ENCODE results near the gene GIMAP1.
"Not testable (repeated sequence)": the region's sequence is repeated elsewhere in the genome, so short reads cannot be mapped to it uniquely, and the experiment has no call there.

The GIMAP1 gene

DNA sequence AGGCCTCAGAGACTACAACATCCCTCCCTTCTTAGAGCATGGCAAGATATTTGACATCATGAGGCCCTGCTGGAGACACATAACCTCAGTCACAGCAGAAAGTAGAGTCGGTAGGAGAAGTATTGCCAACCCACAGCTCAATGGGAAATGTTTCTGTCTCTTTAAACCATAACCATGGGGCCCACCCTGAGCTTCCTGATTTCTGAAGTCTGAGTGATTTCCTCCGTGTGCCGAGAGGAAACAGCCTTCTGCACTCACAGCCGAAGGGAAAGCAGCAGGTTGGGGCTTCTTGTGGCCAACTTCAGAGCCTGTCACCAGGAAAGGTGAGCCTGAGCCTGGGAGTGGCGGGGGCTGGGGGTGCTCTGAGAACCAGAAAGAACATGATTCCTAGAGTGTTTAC, at the start of gene GIMAP1:
TSS of gene GIMAP1 (plus strand) at position 246 of the 400 bp plus-strand sequence. CDS start 2,435 bp downstream, outside the sequence.
- no peak for FAIRE-seq

DNA sequence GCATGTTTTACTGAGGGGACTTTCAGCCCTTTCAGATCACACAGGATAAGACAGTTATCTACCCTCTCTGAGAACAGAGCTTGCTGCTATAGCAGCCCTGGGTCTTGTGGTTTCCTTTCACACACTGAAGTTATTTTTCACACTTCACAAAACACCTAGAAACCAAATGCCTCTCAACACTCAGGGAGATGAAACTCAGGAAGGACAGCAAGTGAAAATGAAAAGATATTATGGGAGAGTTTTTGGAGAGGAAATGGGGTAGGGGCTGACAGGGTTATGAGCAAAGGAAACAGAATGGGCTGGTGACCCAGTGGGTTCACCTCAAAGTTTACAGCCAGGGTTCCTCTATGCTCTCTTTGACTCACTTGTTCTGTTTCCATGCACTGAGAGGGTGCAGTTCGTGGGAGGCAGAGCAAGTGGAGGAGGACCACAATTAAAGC, 47.9 kb upstream of the GIMAP1 start:
- FAIRE-seq, result no peak

DNA sequence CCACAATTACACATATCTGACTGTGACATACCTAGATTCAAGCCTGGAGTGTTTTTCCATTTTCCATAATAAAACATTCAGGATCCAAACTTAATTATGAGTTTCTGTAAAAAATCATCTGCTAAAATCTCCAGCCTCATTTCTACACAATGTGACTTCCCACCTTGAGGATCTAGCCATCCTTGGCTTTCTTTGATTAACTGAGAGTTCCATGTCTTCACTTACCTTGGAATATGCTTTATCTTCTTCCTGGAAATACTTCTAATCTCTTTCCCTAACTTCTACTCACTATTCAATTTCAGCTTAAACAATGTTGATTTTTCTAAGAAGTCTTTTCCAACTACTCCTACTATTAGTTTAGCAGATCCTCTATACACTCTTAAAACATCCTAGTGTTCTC, 47.4 kb upstream of the GIMAP1 start:
- FAIRE-seq, result no peak

DNA sequence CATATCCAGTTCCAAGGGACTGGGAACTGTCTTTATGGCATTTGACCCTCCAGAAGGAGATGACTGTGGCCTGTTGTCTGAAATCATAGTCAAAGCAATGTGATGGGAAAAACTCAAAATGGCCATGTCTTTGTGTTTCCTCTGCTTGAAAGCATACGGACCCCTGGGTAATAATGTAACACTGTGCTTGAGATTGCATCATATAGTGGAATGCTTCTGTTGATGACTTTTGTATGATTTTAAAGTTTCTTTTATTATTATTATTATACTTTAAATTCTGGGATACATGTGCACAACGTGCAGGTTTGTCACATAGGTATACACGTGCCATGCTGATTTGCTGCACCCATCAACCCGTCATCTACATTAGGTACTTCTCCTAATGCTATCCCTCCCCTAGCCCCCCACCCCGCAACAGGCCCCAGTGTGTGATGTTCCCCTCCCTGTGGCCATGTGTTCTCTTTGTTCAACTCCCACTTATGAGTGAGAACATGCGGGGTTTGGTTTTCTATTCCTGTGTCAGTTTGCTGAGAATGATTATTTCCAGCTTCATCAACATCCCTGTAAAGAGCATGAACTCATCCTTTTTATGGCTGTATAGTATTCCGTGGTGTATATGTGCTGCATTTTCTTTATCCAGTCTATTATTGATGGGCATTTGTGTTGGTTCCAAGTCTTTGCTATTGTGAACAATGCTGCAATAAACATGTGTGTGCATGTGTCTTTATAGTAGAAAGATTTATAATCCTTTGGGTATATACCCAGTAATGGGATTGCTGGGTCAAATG, 44.4 kb upstream of the GIMAP1 start:
- FAIRE-seq, result not testable (repeated sequence)

DNA sequence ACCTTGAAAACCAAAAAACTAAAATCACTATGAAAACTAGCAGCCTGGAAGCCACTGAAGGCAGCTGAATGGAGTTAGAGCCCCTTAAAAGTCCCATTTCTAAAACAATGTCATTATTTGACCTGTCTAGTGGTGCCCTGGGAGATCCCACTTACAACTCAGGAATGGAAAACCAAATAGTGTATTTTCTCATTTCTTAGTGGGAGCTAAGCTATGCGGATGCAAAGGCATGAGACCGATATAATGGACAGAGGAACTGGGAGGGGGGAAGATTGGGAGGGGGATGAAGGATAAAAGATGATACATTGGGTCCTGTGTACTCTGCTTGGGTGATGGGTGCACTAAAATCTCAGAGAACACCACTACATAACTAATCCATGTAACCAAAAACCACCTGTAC, 40.7 kb upstream of the GIMAP1 start:
- FAIRE-seq, result no peak

DNA sequence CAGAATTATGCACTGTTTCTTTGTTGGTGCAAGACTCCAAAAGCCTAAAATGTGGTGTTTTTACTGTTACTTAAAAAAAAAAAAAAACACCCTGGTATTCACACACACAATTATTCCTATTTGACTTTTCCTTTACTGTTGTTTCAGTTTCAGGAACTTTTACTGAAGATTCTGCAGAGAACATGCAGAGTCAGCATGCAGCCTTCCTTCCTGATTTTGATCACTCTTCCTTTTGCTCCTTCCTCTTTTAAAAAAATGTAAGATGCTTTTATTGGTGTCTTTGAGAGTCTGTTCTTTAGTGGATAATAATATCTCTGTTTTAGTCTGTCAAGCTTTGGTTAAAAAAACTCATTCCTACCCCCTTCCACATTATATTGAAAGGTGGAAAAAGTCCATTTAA, 40.1 kb upstream of the GIMAP1 start:
- FAIRE-seq, result not testable (repeated sequence)

DNA sequence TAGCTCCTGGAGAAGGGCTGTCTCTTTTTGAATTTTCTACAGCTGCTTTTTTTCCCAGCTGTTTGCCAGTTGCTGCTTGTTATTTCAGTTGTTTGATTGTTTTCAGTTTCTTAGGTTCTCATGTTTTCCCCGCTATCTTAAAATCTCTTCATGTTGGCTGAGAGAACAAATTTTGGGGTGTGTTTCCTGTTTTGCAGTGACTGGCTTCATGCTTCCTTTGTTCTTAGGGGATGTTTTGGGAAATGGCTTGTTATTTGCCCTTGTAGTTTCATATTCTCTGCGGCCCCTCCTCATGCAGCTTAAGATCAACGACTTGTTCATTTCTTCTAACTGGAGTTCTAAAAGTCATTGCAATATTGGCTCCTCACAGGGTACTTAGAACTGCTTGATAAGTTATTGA, 39.6 kb upstream of the GIMAP1 start:
- not testable (repeated sequence) for FAIRE-seq

DNA sequence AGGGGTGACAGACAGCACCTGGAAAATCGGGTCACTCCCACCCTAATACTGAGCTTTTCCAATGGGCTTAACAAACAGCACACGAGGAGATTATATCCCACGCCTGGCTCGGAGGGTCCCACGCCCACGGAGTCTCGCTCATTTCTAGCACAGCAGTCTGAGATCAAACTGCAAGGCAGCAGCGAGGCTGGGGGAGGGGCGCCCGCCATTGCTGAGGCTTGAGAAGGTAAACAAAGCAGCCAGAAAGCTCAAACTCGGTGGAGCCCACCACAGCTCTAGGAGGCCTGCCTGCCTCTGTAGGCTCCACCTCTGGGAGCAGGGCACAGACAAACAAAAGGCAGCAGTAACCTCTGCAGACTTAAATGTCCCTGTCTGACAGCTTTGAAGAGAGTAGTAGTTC, 37.8 kb upstream of the GIMAP1 start:
- FAIRE-seq, result not testable (repeated sequence)

DNA sequence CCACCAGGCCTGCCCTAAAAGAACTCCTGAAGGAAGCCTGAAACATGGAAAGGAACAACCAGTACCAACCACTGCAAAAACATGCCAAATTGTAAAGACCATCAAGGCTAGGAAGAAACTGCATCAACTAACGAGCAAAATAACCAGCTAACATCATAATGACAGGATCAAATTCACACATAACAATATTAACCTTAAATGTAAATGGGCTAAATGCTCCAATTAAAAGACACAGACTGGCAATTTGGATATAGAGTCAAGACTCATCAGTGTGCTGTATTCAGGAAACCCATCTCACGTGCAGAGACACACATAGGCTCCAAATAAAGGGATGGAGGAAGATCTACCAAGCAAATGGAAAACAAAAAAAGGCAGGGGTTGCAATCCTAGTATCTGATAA, 36.0 kb upstream of the GIMAP1 start:
- FAIRE-seq, result not testable (repeated sequence)

DNA sequence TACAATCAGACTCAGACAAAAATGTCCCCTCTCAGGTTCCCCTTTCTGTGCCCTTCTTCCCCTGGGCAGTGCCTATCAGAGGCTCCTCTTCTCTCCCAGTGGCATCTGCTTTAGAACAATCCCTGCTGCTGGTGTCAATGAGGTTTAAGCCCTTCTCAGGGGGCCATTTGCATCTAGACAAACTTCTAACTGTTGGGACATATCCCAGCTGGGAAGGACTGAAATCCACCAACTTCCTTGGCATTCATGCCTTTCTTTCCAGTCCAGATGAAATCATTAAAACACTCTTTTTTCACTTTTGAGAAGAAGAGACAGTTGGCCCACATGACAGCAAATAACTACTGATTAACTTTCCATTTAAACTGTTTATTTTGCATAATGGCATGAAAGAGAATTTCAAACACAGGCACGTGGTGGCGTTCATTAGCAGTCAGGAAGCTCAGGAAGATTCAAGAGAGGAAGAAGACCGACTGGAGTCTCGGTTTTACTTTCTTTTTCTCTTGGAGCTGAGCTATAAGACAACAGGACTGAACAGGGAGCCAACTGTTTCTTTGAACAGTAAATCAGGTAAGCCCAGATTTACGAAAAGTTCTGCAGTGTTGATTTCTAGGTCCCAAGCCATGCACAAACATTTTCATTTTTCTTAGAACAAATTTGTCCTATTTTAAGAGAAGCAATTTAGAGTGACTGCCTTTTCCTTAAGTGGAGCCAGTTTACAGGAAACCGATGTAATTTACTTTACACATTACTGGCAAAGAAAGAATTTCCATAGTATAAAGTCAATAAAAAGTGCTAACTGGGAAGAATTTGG, 31.0 kb upstream of the GIMAP1 start, which contains the start of gene GIMAP2:
TSS of gene GIMAP2 (plus strand) at position 488 of the 811 bp plus-strand sequence. CDS start 1,354 bp downstream, outside the sequence.
- no peak for FAIRE-seq

DNA sequence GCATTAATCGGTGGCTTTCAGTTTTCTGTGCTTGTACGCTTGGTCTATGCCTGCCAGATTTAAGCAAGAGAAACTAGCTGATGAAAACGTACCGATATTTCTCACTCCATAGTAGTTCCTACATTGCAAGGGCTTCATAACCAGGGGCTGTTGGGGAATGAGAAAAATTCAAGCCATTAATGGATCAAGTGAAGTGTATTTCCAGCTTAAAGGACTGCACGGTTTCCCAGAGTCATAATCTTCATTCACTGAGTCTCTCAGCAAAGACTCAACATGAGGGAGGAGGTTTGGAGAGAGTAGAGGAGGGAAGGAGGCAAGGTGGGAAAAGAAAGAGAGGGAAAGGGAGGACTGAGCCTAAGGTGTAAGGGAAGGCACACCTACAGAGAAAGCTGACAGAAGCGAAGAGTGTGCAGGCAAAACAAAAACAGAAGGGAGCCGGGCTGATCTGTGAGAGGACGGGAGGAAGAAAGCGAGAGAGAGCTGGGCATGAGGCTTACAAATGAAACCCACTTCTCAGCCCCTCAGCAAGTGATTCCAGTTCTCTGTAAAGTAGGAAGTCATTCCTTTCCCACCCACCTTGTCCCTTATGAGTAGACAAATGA, 30.3 kb upstream of the GIMAP1 start:
- FAIRE-seq, result no peak

DNA sequence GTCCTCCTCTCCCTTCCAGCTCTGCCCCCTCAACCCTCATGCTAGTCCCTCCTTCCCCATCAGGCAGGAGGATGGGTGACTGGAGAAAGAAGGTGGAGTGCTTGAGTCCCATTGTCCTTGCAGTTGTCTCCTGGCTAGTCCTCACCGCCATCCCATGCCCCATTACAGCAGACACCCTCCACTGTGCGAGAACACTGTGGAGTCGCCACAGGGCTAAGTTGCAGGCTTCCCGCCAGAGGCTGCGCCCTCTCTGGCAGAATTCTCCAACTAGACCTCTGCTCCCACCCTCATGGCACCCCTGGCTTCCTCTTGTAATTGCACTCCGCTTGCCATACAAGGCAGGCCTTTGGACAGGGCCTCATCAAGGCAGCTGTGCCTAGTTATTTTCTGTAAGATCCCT, 27.8 kb upstream of the GIMAP1 start:
- FAIRE-seq, result no peak

DNA sequence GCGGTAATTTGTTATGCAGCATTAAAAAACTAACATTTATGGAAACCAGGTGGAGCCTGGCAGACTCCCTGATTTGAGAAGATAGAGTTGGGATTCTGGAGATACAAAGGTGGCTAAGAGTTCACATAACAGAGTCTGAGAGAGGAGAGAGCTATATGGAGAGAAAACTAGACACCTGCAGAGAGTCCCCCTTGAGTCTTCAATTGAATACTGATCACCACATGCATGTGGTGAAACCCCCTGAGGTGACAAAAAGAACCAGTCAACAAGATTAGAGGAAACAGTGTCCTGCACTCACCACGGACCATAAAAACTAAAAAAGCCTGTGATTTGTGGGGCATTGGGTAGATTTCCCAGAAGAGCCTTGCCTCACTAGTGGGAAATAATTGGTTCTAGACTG, 20.8 kb upstream of the GIMAP1 start:
- FAIRE-seq, result no peak

DNA sequence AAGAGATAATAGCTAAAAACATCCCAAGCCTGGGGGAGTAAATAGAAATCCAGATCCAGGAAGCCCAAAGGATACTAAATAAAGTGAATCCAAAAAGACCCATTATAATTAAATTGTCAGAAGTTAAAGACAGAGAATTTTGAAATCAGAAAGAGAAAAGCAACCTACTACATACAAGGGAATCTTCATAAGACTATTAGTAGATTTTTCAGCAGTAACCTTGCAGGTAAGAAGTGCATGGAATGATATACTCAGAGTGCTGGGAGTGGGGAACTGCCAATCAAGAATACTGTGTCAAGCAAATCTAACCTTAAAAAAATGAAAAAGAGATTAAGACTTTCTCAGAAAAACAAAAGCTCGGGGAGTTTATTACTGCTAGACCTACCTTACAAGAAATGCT, 13.2 kb upstream of the GIMAP1 start:
- no peak for FAIRE-seq

DNA sequence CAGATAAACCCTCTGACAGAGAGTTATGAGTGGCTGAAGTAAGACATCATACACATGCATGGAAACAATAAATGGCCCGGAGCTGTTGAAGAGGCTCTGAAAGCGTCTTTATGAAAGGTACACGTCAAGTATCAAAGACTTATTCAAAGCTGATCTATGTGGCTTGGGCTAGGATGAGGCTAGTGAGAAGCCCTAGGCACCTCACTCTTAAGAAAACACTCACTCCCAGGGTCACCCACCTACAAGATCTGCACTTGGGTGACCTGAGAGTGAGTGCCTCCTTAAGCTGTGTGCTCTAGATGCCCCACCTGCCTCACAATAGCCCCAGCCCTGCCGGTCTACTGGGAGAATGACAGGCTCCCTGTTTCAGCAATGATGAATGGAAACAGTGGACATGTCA, 1.1 kb upstream of the GIMAP1 start:
- FAIRE-seq, result no peak

DNA sequence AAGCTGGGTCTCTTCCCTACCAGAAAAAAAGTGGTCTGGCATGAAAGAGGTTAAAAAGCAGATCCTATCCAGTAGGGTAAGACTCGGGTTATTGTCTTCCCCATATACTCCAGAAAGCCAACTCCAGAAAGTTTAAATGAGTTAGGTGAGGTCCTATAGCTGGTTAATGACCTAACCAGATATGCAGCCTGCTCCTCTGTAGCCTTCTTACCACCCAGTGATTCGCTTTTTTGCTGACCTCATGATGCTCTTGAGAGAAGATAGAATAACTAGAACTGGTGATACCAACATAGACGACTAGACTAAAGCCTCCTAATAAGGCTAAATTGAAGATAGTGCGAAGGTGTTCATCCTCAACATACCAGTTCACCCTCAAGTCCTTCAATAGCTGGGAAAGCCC, 675 bp upstream of the GIMAP1 start:
- no peak for FAIRE-seq

DNA sequence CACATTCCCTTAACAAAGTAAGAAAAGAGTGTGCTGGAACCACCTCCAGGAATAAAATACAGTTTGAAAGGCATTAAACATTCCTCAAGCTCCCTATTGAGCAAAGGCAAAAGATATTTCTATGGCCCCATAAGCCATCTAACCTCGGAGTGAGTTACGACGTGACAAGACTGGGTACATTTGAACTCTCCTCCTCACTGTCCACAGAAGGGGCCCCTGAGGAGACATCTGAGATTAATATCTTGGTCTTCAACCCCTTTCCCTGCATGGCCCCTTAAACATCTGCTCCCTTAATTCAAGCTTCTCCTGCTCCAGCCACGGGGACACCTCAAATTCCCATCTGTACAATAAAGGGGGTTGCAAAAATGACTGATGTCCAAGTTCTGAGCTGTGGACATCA, 526 bp downstream of the GIMAP1 start:
- FAIRE-seq, result no peak

DNA sequence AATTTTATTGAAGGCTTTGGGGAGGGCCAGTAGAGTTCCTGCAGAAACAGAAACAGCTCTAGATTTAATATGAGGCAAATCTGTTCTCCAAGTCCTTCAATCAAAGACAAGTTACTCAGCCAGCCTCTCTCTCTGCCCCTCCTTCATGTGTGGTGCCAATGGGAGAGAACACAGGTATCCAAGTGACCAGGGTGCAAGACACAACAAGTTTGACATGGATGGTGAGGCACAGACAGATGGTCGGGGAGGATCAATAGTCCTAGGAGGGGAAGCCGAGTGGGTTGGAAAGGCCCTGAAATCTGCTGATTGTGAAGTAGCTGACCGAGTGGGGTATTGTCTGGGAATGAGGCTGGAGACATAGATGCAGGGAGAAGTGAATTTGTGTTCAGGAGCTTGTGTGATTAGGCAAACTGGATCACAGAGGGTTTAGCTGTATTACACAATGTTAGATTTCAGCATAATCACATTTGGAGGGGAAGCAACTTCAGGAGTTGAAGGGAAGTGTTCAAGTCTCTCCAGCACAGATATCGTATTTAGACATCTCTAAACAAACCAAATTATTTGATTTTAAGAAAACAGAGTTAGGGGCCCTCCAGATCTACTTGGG, 1.5 kb downstream of the GIMAP1 start:
- FAIRE-seq, result no peak

DNA sequence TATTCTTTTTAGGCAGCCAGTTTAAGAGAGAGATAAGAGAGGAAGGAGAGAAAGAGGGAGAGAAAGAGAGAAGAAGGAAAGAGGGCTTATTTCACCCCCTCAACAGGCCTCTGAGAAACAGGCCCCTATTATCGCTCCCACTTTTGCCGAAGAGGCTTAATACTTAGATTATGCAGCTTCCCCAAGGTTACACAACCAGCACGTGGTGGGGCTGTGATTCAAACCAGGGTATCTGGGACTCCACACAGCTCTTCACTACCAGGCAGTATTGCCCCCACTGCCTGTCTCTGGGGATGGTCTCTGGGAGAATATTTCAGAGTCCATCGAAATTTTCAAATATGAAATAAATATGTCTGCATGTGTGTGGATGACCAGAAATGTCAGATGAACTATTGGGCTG, 3.0 kb downstream of the GIMAP1 start:
- no peak for FAIRE-seq

DNA sequence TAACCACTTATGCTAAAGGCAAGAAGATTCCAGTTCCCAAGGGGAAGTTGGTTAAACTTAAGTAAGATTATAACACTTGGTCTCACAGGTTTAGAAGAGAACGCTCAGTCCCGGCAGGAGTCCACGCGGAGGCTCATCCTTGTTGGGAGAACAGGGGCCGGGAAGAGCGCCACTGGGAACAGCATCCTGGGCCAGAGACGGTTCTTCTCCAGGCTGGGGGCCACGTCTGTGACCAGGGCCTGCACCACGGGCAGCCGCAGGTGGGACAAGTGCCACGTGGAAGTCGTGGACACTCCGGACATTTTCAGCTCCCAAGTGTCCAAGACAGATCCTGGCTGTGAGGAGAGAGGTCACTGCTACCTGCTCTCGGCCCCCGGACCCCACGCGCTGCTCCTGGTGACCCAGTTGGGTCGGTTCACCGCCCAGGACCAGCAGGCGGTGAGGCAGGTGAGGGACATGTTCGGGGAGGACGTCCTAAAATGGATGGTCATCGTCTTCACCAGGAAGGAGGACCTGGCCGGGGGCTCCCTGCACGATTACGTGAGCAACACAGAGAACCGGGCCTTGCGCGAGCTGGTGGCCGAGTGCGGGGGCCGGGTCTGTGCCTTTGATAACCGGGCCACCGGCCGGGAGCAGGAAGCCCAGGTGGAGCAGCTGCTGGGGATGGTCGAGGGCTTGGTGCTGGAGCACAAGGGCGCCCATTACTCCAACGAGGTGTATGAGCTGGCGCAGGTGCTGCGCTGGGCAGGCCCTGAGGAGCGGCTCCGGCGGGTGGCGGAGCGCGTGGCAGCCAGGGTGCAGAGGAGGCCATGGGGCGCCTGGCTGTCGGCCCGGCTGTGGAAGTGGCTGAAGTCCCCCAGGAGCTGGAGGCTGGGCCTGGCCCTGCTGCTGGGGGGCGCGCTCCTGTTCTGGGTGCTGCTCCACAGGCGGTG, 3.8 kb downstream of the GIMAP1 start:
- FAIRE-seq, result no peak

DNA sequence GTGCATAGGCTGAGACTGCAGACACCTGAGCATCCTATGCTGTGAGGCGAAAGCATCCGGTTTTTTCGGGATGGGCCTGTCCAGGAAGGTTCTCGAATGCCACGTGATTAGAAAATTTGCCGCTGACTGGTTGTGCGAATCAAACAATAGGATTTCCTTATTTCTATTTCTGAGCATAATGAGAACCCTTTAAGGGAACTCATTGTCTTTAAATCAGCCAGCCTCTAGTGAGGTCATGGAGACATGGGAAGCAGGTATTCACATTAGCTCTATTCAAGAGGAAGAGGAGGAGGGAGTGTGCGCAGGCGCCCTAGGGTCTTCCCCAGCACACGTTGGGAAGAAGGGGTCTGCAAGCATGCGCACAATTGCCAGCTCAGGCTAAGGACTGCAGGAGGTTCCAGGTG, 5.6 kb downstream of the GIMAP1 start:
- FAIRE-seq, result no peak

DNA sequence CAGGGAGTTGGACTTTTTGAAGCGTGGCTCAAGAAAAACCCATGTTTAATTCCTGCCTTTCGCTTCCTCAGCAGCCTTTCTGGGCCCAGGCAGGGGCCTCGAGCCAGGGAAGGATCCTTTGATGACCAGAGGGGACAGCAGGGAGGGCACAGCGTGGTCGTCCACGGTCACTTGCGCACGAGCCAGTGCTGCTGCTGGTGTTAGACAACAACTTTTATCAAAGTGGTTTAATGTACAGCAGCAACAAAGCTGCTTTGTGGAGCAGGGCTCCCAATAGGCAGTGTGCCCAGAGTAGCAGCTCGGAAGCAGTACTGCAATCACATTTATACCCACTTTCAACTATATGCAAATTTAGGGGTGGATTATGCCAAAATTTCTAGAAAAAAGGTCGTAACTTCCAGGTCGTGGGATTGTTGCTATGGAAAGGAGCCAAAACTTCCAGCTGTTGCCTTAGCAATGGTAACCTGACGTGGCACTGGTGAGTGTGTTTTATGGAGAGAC, 6.1 kb downstream of the GIMAP1 start:
- no peak for FAIRE-seq

Data from TTC549 (cell line).